HepG2 (cell line): Measurements from ENCODE around the gene ARFGAP1. TPM values are rescaled to one million over a fixed set of nuclear protein-coding genes. Genes with fewer than 3 reads are reported as not detected.

Experiments
- AHR ChIP-seq: IDR thresholded peaks from 2 replicates; pipeline ENCODE4 v1.6.1; 2018; ENCODE audit warnings: missing genetic modification reagents, missing compliant biosample characterization
- HNF4A ChIP-seq: sonication (generic); formaldehyde crosslinking; IDR thresholded peaks from 2 replicates; pipeline ENCODE4 v1.4.0; 2020; ENCODE audit warnings: missing genetic modification reagents
- MAF1 ChIP-seq: sonication (generic); formaldehyde crosslinking; IDR thresholded peaks from 2 replicates; pipeline ENCODE4 v1.5.0; 2020; ENCODE audit warnings: missing genetic modification reagents, borderline replicate concordance
- MED1 ChIP-seq: sonication (generic); formaldehyde crosslinking; IDR thresholded peaks from 2 replicates; pipeline ENCODE4 v1.4.0; 2020; ENCODE audit warnings: missing genetic modification reagents
- MLLT10 ChIP-seq: sonication (generic); formaldehyde crosslinking; IDR thresholded peaks from 2 replicates; pipeline ENCODE4 v1.4.0; 2020; ENCODE audit warnings: missing genetic modification reagents
- PAXIP1 ChIP-seq: sonication (generic); formaldehyde crosslinking; conservative IDR thresholded peaks from 2 replicates; pipeline ENCODE4 v1.4.0; 2020; ENCODE audit warnings: mild to moderate bottlenecking, missing genetic modification reagents, moderate library complexity
- REST ChIP-seq, 2 experiments: IDR thresholded peaks; 2 replicates each; pipeline ENCODE4 v1.6.1; 2011 to 2012; ENCODE audit warnings: low read length in 2 of 2, borderline replicate concordance in 1 of 2, low read depth in 1 of 2, mild to moderate bottlenecking in 1 of 2, moderate library complexity in 1 of 2
- STAG1 ChIP-seq: sonication (generic); formaldehyde crosslinking; IDR thresholded peaks from 2 replicates; pipeline ENCODE4 v1.4.0; 2020; ENCODE audit warnings: missing genetic modification reagents
- TP53 ChIP-seq: sonication (generic); formaldehyde crosslinking; conservative IDR thresholded peaks from 2 replicates; pipeline ENCODE4 v1.4.0; 2020; ENCODE audit warnings: missing genetic modification reagents
- U2AF1 ChIP-seq: fragments of 200-400 bp; formaldehyde crosslinking; optimal IDR thresholded peaks from 2 replicates; pipeline ENCODE3; 2017; ENCODE audit warnings: mild to moderate bottlenecking, low read depth, low read length
- ZC3H4 ChIP-seq: sonication (generic); formaldehyde crosslinking; IDR thresholded peaks from 2 replicates; pipeline ENCODE4 v1.4.0; 2020; ENCODE audit warnings: missing genetic modification reagents, borderline replicate concordance
- ZNF318 ChIP-seq: sonication (generic); formaldehyde crosslinking; IDR thresholded peaks from 2 replicates; pipeline ENCODE4 v1.4.0; 2020; ENCODE audit warnings: mild to moderate bottlenecking, missing genetic modification reagents
- ZNF570 ChIP-seq: sonication (generic); formaldehyde crosslinking; IDR thresholded peaks from 2 replicates; pipeline ENCODE4 v1.4.0; 2020; ENCODE audit warnings: mild to moderate bottlenecking, missing genetic modification reagents, borderline replicate concordance
- polyA plus RNA-seq, 8 experiments: library from polyadenylated mRNA; depleted of rRNA in 3 of 8; stranded (reverse) in 7 of 8; unstranded in 1 of 8; fragments of >200 nt; fragmentation: Illumina TruSeq in 4 of 8; extraction: Trizol in 4 of 8; gene quantifications; 2 replicates each; pipeline versions ENCODE4 v1.2.1 to v1.2.3, GENCODE V29; 2011 to 2016; ENCODE audit warnings: low read depth in 4 of 8, missing spikeins in 1 of 8, mixed read lengths in 1 of 8; ENCODE audit not compliant: insufficient read depth in 1 of 8
- total RNA-seq, 5 experiments: library from RNA; depleted of rRNA; stranded (reverse); fragments of >200 nt; fragmentation: Illumina TruSeq; extraction: Trizol; gene quantifications; 2 replicates each; pipeline ENCODE4 v1.2.3, GENCODE V29; 2016; ENCODE audit warnings: low read depth in 1 of 5

Gene ARFGAP1
- total and polyA plus RNA-seq, 2 of the 13 experiments (the other 11 are each of a cell fraction or from before 2014, with no cell fraction given): 132 TPM

- TF ChIP-seq ZNF318 (CRISPR knock-in tag) (no peak), HNF4A (CRISPR knock-in tag) (peak; percentile 31; the same call in 1 of the 2 replicates), MAF1 (0 out of 2 replicates have a peak, but pooled peaks have one; percentile 32), MLLT10 (CRISPR knock-in tag) (no peak), AHR (no peak), U2AF1 (peak; percentile 74), STAG1 (CRISPR knock-in tag) (peak; percentile 66), MED1 (CRISPR knock-in tag) (0 out of 2 replicates have a peak, but pooled peaks have one; percentile 38), PAXIP1 (no peak), ZC3H4 (CRISPR knock-in tag) (no peak), ZNF570 (no peak), TP53 (CRISPR knock-in tag) (0 out of 2 replicates have a peak, but pooled peaks have one; percentile 43), REST (IDR thresholded peaks at IDR 0.05; ENCODE audit: borderline replicate concordance in 1 of 2, low read depth in 1 of 2, low read length in 2 of 2) (no peak)
Measured at GRCh38 chr20:63290677-63291472, 18.3 kb downstream of the ARFGAP1 start (continued).
